GM12874 (cell line): ENCODE results near the gene BACH2.

Experiments
- CTCF ChIP-seq: IDR thresholded peaks from 2 replicates; pipeline ENCODE4 v1.5.1; 2011; ENCODE audit warnings: low read depth, mild to moderate bottlenecking, control low read depth, low read length, moderate library complexity; ENCODE audit not compliant: insufficient read depth

Gene BACH2

GRCh38 chr6:90230548-90231215 lies 66.0 kb downstream of the BACH2 start:
- no peak for TF ChIP-seq CTCF

GRCh38 chr6:90229331-90230010 lies 67.2 kb downstream of the BACH2 start:
- TF ChIP-seq CTCF = no peak

- TF ChIP-seq CTCF = no peak
Observed at GRCh38 chr6:90227673-90228072, 69.0 kb downstream of the BACH2 start.

DNA sequence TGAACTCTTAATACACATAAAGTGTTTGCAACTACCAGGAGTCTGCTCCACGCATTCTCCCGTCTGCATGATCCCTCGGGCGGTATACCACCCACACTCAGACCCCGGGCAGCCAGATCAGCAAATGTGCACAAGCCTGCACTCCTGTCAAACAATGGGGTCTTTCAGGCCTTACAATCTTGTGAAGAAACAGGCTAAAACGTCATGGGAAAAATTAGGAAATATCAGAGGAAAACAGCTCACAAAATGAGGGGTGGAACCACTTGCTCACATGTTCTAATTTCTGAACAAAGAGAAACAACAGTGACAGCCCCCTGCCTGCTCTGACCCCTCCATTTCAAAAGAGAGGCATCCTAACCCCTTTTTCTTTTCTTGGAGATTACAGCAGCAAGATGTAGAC lies 69.4 kb downstream of the BACH2 start:
- TF ChIP-seq CTCF = no peak

DNA sequence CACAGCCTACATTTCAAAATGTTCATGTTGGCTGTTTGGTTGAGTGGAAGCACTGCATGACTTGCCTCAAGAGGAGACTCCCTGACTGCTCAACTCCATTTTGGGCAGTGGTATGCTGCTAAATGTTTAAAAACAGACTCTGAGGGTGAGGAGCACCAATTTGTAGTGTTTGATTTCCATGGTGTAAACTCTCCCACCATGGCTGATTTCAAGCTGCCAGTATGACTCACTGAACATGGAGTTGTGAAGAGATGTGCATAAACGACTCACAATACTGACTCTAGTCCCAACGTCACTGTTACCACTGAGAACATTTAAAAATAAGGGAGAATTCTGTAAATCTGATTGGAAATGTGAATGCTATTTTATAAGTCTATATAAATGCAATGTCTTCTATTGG lies 70.4 kb downstream of the BACH2 start:
- no peak for TF ChIP-seq CTCF

- TF ChIP-seq CTCF = no peak
Observed at GRCh38 chr6:90224196-90224595, 72.4 kb downstream of the BACH2 start.

- no peak for TF ChIP-seq CTCF
Observed at GRCh38 chr6:90222724-90223198, 73.9 kb downstream of the BACH2 start.
